GM23338 (cell line): ENCODE results near the gene ZNF219.

ENCODE experiments used
- EZH2 ChIP-seq: fragments of 200-600 bp; sonication (generic); IDR thresholded peaks from one replicate; pipeline ENCODE4 v1.8.0; 2017; ENCODE audit warnings: antibody characterized with exemption, mild to moderate bottlenecking, low read depth; ENCODE audit not compliant: unreplicated experiment
- TF ChIP-seq, protein P1 (sequence below), 2 experiments: fragments of 200-600 bp in 1 of 2; sonication (generic) in 1 of 2; conservative IDR thresholded peaks; 2 replicates each; pipeline versions ENCODE4 v1.5.1 to v1.6.1; 2016 to 2017; ENCODE audit warnings: antibody characterized with exemption in 2 of 2, low read depth in 2 of 2, mild to moderate bottlenecking in 2 of 2, moderate library complexity in 1 of 2
- TF ChIP-seq, protein P2 (sequence below): IDR thresholded peaks from one replicate; pipeline ENCODE4 v1.6.1; 2018; ENCODE audit warnings: antibody characterized with exemption; ENCODE audit not compliant: unreplicated experiment

- TF ChIP-seq EZH2, result no peak
- TF ChIP-seq, protein P1, sequence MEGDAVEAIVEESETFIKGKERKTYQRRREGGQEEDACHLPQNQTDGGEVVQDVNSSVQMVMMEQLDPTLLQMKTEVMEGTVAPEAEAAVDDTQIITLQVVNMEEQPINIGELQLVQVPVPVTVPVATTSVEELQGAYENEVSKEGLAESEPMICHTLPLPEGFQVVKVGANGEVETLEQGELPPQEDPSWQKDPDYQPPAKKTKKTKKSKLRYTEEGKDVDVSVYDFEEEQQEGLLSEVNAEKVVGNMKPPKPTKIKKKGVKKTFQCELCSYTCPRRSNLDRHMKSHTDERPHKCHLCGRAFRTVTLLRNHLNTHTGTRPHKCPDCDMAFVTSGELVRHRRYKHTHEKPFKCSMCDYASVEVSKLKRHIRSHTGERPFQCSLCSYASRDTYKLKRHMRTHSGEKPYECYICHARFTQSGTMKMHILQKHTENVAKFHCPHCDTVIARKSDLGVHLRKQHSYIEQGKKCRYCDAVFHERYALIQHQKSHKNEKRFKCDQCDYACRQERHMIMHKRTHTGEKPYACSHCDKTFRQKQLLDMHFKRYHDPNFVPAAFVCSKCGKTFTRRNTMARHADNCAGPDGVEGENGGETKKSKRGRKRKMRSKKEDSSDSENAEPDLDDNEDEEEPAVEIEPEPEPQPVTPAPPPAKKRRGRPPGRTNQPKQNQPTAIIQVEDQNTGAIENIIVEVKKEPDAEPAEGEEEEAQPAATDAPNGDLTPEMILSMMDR (conservative IDR thresholded peaks at IDR 0.05; ENCODE audit: low read depth in 2 of 2), result no peak
- TF ChIP-seq, protein P2, sequence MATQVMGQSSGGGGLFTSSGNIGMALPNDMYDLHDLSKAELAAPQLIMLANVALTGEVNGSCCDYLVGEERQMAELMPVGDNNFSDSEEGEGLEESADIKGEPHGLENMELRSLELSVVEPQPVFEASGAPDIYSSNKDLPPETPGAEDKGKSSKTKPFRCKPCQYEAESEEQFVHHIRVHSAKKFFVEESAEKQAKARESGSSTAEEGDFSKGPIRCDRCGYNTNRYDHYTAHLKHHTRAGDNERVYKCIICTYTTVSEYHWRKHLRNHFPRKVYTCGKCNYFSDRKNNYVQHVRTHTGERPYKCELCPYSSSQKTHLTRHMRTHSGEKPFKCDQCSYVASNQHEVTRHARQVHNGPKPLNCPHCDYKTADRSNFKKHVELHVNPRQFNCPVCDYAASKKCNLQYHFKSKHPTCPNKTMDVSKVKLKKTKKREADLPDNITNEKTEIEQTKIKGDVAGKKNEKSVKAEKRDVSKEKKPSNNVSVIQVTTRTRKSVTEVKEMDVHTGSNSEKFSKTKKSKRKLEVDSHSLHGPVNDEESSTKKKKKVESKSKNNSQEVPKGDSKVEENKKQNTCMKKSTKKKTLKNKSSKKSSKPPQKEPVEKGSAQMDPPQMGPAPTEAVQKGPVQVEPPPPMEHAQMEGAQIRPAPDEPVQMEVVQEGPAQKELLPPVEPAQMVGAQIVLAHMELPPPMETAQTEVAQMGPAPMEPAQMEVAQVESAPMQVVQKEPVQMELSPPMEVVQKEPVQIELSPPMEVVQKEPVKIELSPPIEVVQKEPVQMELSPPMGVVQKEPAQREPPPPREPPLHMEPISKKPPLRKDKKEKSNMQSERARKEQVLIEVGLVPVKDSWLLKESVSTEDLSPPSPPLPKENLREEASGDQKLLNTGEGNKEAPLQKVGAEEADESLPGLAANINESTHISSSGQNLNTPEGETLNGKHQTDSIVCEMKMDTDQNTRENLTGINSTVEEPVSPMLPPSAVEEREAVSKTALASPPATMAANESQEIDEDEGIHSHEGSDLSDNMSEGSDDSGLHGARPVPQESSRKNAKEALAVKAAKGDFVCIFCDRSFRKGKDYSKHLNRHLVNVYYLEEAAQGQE, result no peak
Observed at GRCh38 chr14:21054123-21054767, 44.2 kb downstream of the ZNF219 start.
